ENCODE data around the gene STYXL2. TPM values are rescaled to one million over a fixed set of nuclear protein-coding genes. Genes with fewer than 3 reads are reported as not detected.

Gene STYXL2
- total RNA-seq, 1 experiment from 2014 or later, result not detected

DNA sequence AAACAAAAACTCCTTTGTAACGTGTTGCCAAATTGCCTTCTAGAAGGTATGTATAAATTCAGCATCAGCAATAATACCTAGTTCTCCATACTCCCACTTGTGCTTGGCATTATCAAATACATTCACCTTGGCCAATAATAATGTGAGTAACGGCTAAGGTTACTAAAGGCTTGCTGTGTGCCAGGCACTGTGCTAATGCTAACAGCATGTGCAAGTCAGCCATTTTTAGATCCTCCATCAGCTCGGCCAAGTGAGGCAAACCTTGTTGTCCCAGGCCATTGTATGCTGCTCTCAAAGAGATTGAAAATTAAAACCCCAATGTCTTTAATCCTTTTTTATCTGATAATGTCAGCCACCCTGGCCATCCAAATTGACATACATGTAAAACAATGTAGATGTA is 48.1 kb downstream of the STYXL2 start:
- TF ChIP-seq POLR2AphosphoS5 (IDR thresholded peaks at IDR 0.05; ENCODE audit: low read depth, low read length), result no peak
- TF ChIP-seq SIN3A (IDR thresholded peaks at IDR 0.05; ENCODE audit: borderline replicate concordance, insufficient read depth, low read depth, low read length), result no peak
- TF ChIP-seq, protein P1, sequence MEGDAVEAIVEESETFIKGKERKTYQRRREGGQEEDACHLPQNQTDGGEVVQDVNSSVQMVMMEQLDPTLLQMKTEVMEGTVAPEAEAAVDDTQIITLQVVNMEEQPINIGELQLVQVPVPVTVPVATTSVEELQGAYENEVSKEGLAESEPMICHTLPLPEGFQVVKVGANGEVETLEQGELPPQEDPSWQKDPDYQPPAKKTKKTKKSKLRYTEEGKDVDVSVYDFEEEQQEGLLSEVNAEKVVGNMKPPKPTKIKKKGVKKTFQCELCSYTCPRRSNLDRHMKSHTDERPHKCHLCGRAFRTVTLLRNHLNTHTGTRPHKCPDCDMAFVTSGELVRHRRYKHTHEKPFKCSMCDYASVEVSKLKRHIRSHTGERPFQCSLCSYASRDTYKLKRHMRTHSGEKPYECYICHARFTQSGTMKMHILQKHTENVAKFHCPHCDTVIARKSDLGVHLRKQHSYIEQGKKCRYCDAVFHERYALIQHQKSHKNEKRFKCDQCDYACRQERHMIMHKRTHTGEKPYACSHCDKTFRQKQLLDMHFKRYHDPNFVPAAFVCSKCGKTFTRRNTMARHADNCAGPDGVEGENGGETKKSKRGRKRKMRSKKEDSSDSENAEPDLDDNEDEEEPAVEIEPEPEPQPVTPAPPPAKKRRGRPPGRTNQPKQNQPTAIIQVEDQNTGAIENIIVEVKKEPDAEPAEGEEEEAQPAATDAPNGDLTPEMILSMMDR (IDR thresholded peaks at IDR 0.05), result no peak
- no peak for TF ChIP-seq TCF7L2 (IDR thresholded peaks at IDR 0.05; ENCODE audit: low read depth, low read length)
- TF ChIP-seq, protein P2, sequence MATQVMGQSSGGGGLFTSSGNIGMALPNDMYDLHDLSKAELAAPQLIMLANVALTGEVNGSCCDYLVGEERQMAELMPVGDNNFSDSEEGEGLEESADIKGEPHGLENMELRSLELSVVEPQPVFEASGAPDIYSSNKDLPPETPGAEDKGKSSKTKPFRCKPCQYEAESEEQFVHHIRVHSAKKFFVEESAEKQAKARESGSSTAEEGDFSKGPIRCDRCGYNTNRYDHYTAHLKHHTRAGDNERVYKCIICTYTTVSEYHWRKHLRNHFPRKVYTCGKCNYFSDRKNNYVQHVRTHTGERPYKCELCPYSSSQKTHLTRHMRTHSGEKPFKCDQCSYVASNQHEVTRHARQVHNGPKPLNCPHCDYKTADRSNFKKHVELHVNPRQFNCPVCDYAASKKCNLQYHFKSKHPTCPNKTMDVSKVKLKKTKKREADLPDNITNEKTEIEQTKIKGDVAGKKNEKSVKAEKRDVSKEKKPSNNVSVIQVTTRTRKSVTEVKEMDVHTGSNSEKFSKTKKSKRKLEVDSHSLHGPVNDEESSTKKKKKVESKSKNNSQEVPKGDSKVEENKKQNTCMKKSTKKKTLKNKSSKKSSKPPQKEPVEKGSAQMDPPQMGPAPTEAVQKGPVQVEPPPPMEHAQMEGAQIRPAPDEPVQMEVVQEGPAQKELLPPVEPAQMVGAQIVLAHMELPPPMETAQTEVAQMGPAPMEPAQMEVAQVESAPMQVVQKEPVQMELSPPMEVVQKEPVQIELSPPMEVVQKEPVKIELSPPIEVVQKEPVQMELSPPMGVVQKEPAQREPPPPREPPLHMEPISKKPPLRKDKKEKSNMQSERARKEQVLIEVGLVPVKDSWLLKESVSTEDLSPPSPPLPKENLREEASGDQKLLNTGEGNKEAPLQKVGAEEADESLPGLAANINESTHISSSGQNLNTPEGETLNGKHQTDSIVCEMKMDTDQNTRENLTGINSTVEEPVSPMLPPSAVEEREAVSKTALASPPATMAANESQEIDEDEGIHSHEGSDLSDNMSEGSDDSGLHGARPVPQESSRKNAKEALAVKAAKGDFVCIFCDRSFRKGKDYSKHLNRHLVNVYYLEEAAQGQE (IDR thresholded peaks at IDR 0.05; ENCODE audit: insufficient read depth in 1 of 2, low read depth in 2 of 2, low read length in 1 of 2), result no peak
- DNase-seq (ENCODE audit: low read depth, low spot score) (no peak), ATAC-seq (no peak)
- Histone ChIP-seq H3K9me3 (ENCODE audit: control insufficient read depth, insufficient read depth, low read depth, low read length) (no peaks in the 10 kb centered on the region), H3K4me1 (ENCODE audit: control insufficient read depth, insufficient read depth, low read length) (no peaks in the 10 kb centered on the region), H3K27me3 (ENCODE audit: control insufficient read depth, insufficient read depth, low read length) (peaks cover 2% of the 10 kb centered on the region; the same call in 1 of the 2 replicates), H3K36me3 (ENCODE audit: control insufficient read depth, insufficient read depth, low read length) (no peaks in the 10 kb centered on the region), H3K4me3 (ENCODE audit: low read depth in 2 of 2, low read length in 2 of 2) (no peak overlapping the region), H3K27ac (ENCODE audit: low read length) (no peak overlapping the region)
- ChIA-PET POLR2A (no interaction called here), CTCF (no interaction called here)
- in situ Hi-C loops (cut with HindIII; ENCODE audit: low pct_unique_long_range_greater_than_20kb, low sequenced_read_pairs), result no loop called here
- BruUV-seq (replicated peaks), result no TSS peak
- intact Hi-C loops (cut with micrococcal nuclease; ENCODE audit: unreplicated experiment), result no loop called here

Other genes starting within 250 kb of the STYXL2 start
- 12.3 TPM for gene TADA1, start 217.8 kb upstream of the STYXL2 start, total RNA-seq (2021; ENCODE audit: unreplicated experiment)
- 0.08 TPM for gene ILDR2, start 118.5 kb upstream of the STYXL2 start, total RNA-seq (2021; ENCODE audit: unreplicated experiment)
- not detected for gene MAEL, start 104.8 kb upstream of the STYXL2 start, total RNA-seq (2021; ENCODE audit: unreplicated experiment)
- gene GPA33, start 3.7 kb upstream of the STYXL2 start, total RNA-seq (2021; ENCODE audit: unreplicated experiment), result 0.18 TPM
- 17.1 TPM for gene POU2F1, start 126.8 kb downstream of the STYXL2 start, total RNA-seq (2021; ENCODE audit: unreplicated experiment)

All from Panc1 (cell line).